Testis (tissue), 3 donors: ENCODE results near the gene MIF. TPM values are rescaled to one million over a fixed set of nuclear protein-coding genes. Genes with fewer than 3 reads are reported as not detected.

Experiments
- DNase-seq: peaks from one replicate; pipeline ENCODE4 v3.0.0-alpha.2; 2019
- H3K27ac ChIP-seq, 2 donors: fragments of 200-600 bp; sonication (generic); one replicate each; pipeline ENCODE4 v1.5.1; 2019
- H3K27me3 ChIP-seq: fragments of 200-600 bp; sonication (generic); one replicate; pipeline ENCODE4 v1.5.1; 2019
- H3K36me3 ChIP-seq: fragments of 200-600 bp; sonication (generic); one replicate; pipeline ENCODE4 v1.5.1; 2017; ENCODE audit warnings: low read depth; ENCODE audit errors: missing control alignments
- H3K4me1 ChIP-seq: fragments of 200-600 bp; sonication (generic); one replicate; pipeline ENCODE4 v1.5.1; 2019
- H3K4me3 ChIP-seq, 2 donors: fragments of 200-600 bp; sonication (generic); one replicate each; pipeline ENCODE4 v1.5.1; 2017 to 2019
- H3K9me3 ChIP-seq: fragments of 200-600 bp; sonication (generic); one replicate; pipeline ENCODE4 v1.5.1; 2017
- POLR2A ChIP-seq: fragments of 450-650 bp; IDR thresholded peaks from one replicate; pipeline ENCODE4 v1.6.1; 2017; ENCODE audit warnings: antibody characterized with exemption, mild to moderate bottlenecking, moderate library complexity
- WGBS, 2 donors: methylation state at CpG; one replicate each; pipeline ENCODE4 v1.1.5; 2018; 5-methylcytosine and 5-hydroxymethylcytosine counted together
- intact Hi-C: fragments of 100-400 bp; cut with DNase I; formaldehyde crosslinking; loops from one replicate; pipeline ENCODE4 v1.15.1; 2023; ENCODE audit warnings: low total_unique reads
- polyA plus RNA-seq: library from polyadenylated mRNA; stranded (reverse); fragments of 350-450 nt; fragmentation: Illumina TruSeq; extraction: RNeasy Lipid Tissue Mini Kit (QIAGEN cat#74804); gene quantifications from one replicate; pipeline ENCODE4 v1.2.3, GENCODE V29; 2014; ENCODE audit warnings: low read depth, low replicate concordance; ENCODE audit not compliant: insufficient read depth
- total RNA-seq, 2 donors: library from RNA; depleted of rRNA; stranded (reverse); fragments of >200 nt; gene quantifications; one replicate each; pipeline ENCODE4 v1.2.3, GENCODE V29; 2016
- TF ChIP-seq, protein P1 (sequence below), 3 experiments: fragments of 450-650 bp in 2 of 3; fragments of 200-600 bp in 1 of 3; sonication (generic) in 1 of 3; IDR thresholded peaks; one replicate each; pipeline ENCODE4 v1.5.1; 2016 to 2019; ENCODE audit warnings: antibody characterized with exemption in 3 of 3, mild to moderate bottlenecking in 2 of 3, moderate library complexity in 1 of 3

The MIF gene
- total and polyA plus RNA-seq, 3 donors from 2014 or later, result 177 to 472 (median 239) TPM

DNA sequence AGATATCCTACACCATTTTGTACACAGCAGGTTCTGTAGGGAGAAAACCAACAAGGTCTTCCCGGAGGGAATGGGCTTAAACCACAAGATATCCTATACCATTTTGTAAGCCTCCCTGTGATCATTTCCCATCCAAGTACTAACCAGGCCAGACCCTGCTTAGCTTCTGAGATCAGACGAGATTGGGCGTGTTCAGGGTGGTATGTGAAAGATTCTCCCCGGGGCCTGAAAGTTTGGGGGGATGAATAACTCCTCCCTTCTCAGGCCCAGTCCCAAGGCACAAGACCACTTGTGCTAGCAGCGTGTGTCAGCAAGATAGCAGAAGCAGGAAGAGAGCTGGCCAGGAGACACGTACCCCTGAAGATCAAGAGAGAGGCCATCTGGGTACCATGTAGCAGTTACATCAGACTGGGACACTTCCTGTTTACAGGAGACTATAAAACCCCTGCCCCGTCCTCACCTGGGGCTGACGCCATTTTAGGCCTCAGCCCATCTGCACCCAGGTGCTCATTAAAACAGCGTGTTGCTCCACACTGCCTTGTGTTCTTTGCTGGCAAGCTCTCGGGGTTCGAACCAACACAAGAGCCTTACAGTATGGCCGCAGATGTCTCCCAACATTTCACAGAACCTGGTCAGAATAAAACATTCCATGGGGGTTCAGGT, 17.3 kb downstream of the MIF start:
- Histone ChIP-seq H3K36me3 (no peaks in the 10 kb centered on the region), H3K9me3 (no peaks in the 10 kb centered on the region), H3K4me3 (no peak overlapping the region), H3K27me3 (no peaks in the 10 kb centered on the region), H3K27ac (no peak overlapping the region), H3K4me1 (peaks cover 10% of the 10 kb centered on the region)
- no peak for DNase-seq
- intact Hi-C loops, result no loop called here
- 94 to 96% methylated on average over 12 of the region's 12 CpGs for WGBS, 2 donors
- TF ChIP-seq POLR2A, result no peak
- TF ChIP-seq, protein P1, sequence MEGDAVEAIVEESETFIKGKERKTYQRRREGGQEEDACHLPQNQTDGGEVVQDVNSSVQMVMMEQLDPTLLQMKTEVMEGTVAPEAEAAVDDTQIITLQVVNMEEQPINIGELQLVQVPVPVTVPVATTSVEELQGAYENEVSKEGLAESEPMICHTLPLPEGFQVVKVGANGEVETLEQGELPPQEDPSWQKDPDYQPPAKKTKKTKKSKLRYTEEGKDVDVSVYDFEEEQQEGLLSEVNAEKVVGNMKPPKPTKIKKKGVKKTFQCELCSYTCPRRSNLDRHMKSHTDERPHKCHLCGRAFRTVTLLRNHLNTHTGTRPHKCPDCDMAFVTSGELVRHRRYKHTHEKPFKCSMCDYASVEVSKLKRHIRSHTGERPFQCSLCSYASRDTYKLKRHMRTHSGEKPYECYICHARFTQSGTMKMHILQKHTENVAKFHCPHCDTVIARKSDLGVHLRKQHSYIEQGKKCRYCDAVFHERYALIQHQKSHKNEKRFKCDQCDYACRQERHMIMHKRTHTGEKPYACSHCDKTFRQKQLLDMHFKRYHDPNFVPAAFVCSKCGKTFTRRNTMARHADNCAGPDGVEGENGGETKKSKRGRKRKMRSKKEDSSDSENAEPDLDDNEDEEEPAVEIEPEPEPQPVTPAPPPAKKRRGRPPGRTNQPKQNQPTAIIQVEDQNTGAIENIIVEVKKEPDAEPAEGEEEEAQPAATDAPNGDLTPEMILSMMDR (IDR thresholded peaks at IDR 0.05), result no peak

DNA sequence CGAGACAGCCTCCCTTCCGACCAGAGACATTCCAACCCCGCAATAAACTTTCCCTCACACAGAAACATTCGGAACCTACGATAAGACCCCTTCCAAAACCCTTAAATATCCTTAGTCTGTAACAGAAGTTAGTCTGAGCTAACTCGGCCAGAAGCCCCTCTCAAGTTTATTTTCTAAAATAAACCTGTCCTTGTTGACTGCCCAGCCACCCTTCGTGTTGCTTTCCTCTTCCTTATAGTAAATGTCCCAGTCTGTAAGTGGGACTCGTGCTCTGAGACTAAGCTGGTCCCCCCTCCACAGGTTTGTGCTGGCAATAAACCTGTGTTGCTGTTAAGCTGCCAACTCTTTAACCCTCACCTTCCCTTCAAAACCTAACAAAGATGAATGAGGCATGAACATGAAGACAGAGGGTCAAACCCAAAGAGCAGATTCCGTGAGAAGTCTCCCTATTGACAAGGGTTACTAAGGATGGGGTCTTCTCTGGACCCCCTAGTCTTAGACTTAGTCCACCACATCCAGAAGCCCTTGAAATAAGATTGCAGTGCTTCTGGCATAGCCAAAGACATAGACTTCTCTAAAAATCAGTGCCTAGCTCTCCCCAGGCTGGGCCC, 18.2 kb downstream of the MIF start:
- no peaks in the 10 kb centered on the region for H3K36me3 ChIP-seq
- TF ChIP-seq, protein P1 (IDR thresholded peaks at IDR 0.05), result no peak
- no peak for TF ChIP-seq POLR2A
- H3K27me3 ChIP-seq, result no peaks in the 10 kb centered on the region
- WGBS, 2 donors, result 92% methylated on average over 9 of the region's 9 CpGs
- H3K27ac ChIP-seq, result peak overlapping the region in 1 of 2 donors; percentile 13
- peaks cover 10% of the 10 kb centered on the region for H3K4me1 ChIP-seq
- no peaks in the 10 kb centered on the region for H3K9me3 ChIP-seq
- intact Hi-C loops, result no loop called here
- H3K4me3 ChIP-seq, result no peak overlapping the region
- no peak for DNase-seq

- H3K27me3 ChIP-seq, result no peaks in the 10 kb centered on the region
- intact Hi-C loops, result no loop called here
- H3K4me3 ChIP-seq, result peak overlapping the region; percentile 66 to 67
- H3K9me3 ChIP-seq, result no peaks in the 10 kb centered on the region
- no peak for DNase-seq
- no peaks in the 10 kb centered on the region for H3K36me3 ChIP-seq
- TF ChIP-seq, protein P1 (IDR thresholded peaks at IDR 0.05), result no peak
- TF ChIP-seq POLR2A, result no peak
- peaks cover 10% of the 10 kb centered on the region for H3K4me1 ChIP-seq
- WGBS, 2 donors, result 0% methylated on average over 1 of the region's 1 CpG
- peak overlapping the region; percentile 84 to 89 for H3K27ac ChIP-seq
Observed at GRCh38 chr22:23913306-23913660, 19.1 kb downstream of the MIF start.

- Histone ChIP-seq H3K9me3 (no peaks in the 10 kb centered on the region), H3K4me1 (peaks cover 10% of the 10 kb centered on the region), H3K4me3 (peak overlapping the region; percentile 66 to 67), H3K27me3 (no peaks in the 10 kb centered on the region), H3K27ac (peak overlapping the region; percentile 84 to 89), H3K36me3 (no peaks in the 10 kb centered on the region)
- intact Hi-C loops, result no loop called here
- DNase-seq, result peak; percentile 100
- TF ChIP-seq, protein P1 (IDR thresholded peaks at IDR 0.05), result no peak
- TF ChIP-seq POLR2A, result peak; percentile 50
- WGBS, 2 donors, result 0 to 1% methylated on average over 18 to 41 of the region's 44 CpGs
Observed at GRCh38 chr22:23913661-23914353, 19.6 kb downstream of the MIF start.
